Keratinocyte (primary cell): ENCODE data around the gene SCLY. TPM values are rescaled to one million over a fixed set of nuclear protein-coding genes. Genes with fewer than 3 reads are reported as not detected.

Experiments used
- DNase-seq: peaks from one replicate; pipeline ENCODE4 v3.0.0-alpha.2; 2011; ENCODE audit warnings: low read depth, missing footprints, low spot score
- FAIRE-seq: peaks from 2 replicates; lab custom pipeline; 2011; peaks lifted over from hg19 to GRCh38; lab: Jason Lieb, UNC
- H2AFZ ChIP-seq: 2 replicates; pipeline ENCODE4 v1.6.0; 2012; ENCODE audit warnings: low read length, control low read depth, inconsistent platforms; ENCODE audit not compliant: control insufficient read depth
- H3K27ac ChIP-seq: 2 replicates; pipeline ENCODE4 v1.5.1; 2011; ENCODE audit warnings: low read length; ENCODE audit not compliant: control insufficient read depth, insufficient read depth
- H3K27me3 ChIP-seq: 3 replicates; pipeline ENCODE4 v1.6.0; 2011; ENCODE audit warnings: low read length; ENCODE audit not compliant: control insufficient read depth, insufficient read depth; ENCODE audit errors: extremely low read depth
- H3K36me3 ChIP-seq, 2 experiments: 2 replicates in 1 of 2; 3 replicates in 1 of 2; pipeline ENCODE4 v1.5.1; 2011; ENCODE audit warnings: low read length in 2 of 2, mild to moderate bottlenecking in 1 of 2; ENCODE audit not compliant: control insufficient read depth in 2 of 2, insufficient read depth in 2 of 2; ENCODE audit errors: extremely low read depth in 1 of 2
- H3K4me1 ChIP-seq: 3 replicates; pipeline ENCODE4 v1.5.1; 2011; ENCODE audit warnings: low read length; ENCODE audit not compliant: control insufficient read depth, insufficient read depth; ENCODE audit errors: extremely low read depth
- H3K4me2 ChIP-seq: 3 replicates; pipeline ENCODE4 v1.6.0; 2011; ENCODE audit warnings: low read depth, low read length; ENCODE audit not compliant: control insufficient read depth, insufficient read depth; ENCODE audit errors: extremely low read depth
- H3K4me3 ChIP-seq, 3 experiments: fragments of 200-600 bp in 1 of 3; sonication (generic) in 1 of 3; 2 replicates in 2 of 3; 3 replicates in 1 of 3; pipeline ENCODE4 v1.5.1; 2011 to 2016; ENCODE audit warnings: low read length in 3 of 3, mild to moderate bottlenecking in 3 of 3, control low read depth in 2 of 3, inconsistent platforms in 1 of 3, low read depth in 1 of 3, mixed read lengths in 1 of 3, mixed run types in 1 of 3, moderate library complexity in 1 of 3; ENCODE audit not compliant: control insufficient read depth in 2 of 3, insufficient read depth in 2 of 3; ENCODE audit errors: extremely low read depth in 1 of 3
- H3K79me2 ChIP-seq: 2 replicates; pipeline ENCODE4 v1.6.0; 2012; ENCODE audit warnings: low read length; ENCODE audit not compliant: control insufficient read depth, insufficient read depth
- H3K9ac ChIP-seq: 3 replicates; pipeline ENCODE4 v1.6.0; 2011; ENCODE audit warnings: low read length; ENCODE audit not compliant: control insufficient read depth, insufficient read depth; ENCODE audit errors: extremely low read depth
- H3K9me1 ChIP-seq: 3 replicates; pipeline ENCODE4 v1.6.0; 2011; ENCODE audit warnings: low read length; ENCODE audit not compliant: control insufficient read depth, insufficient read depth; ENCODE audit errors: extremely low read depth
- H3K9me3 ChIP-seq: 2 replicates; pipeline ENCODE4 v1.5.1; 2012; ENCODE audit warnings: low read depth, low read length; ENCODE audit not compliant: control insufficient read depth
- H4K20me1 ChIP-seq: 3 replicates; pipeline ENCODE4 v1.6.0; 2011; ENCODE audit warnings: low read length; ENCODE audit not compliant: control insufficient read depth, insufficient read depth; ENCODE audit errors: extremely low read depth
- EZH2 ChIP-seq: IDR thresholded peaks from one replicate; pipeline ENCODE4 v1.6.1; 2012; ENCODE audit warnings: inconsistent platforms, mild to moderate bottlenecking, low read length, moderate library complexity
- dilution Hi-C: fragments of 300-500 bp; cut with MboI; formaldehyde crosslinking; loops from one replicate; pipeline ENCODE4 v1.7.0; 2020; ENCODE audit warnings: low sequenced_read_pairs; ENCODE audit not compliant: extremely low pct_ligation_motif_present
- polyA plus RNA-seq, 5 experiments: library from polyadenylated mRNA; depleted of rRNA in 3 of 5; stranded (reverse) in 3 of 5; stranded (forward) in 1 of 5; unstranded in 1 of 5; fragments of >200 nt; gene quantifications; 1 replicate in 1 of 5; 2 replicates in 3 of 5; 3 replicates in 1 of 5; pipeline versions ENCODE4 v1.2.1 to v1.2.3, GENCODE V29; 2011 to 2012; ENCODE audit warnings: missing spikeins in 2 of 5, low read depth in 1 of 5, low replicate concordance in 1 of 5
- TF ChIP-seq, protein P1 (sequence below), 3 experiments: IDR thresholded peaks in 1 of 3; conservative IDR thresholded peaks in 1 of 3; optimal IDR thresholded peaks in 1 of 3; 2 replicates in 2 of 3; 3 replicates in 1 of 3; pipeline versions ENCODE3 to v1.5.1; 2011; ENCODE audit warnings: low read length in 3 of 3, mild to moderate bottlenecking in 3 of 3, moderate library complexity in 2 of 3, control low read depth in 1 of 3, inconsistent platforms in 1 of 3; ENCODE audit not compliant: insufficient read depth in 2 of 3; ENCODE audit errors: extremely low read depth in 1 of 3

The SCLY gene
- polyA plus RNA-seq, 1 donor (not counting 4 experiments of a cell fraction or from before 2014, with no cell fraction given) = 11.8 TPM

DNA sequence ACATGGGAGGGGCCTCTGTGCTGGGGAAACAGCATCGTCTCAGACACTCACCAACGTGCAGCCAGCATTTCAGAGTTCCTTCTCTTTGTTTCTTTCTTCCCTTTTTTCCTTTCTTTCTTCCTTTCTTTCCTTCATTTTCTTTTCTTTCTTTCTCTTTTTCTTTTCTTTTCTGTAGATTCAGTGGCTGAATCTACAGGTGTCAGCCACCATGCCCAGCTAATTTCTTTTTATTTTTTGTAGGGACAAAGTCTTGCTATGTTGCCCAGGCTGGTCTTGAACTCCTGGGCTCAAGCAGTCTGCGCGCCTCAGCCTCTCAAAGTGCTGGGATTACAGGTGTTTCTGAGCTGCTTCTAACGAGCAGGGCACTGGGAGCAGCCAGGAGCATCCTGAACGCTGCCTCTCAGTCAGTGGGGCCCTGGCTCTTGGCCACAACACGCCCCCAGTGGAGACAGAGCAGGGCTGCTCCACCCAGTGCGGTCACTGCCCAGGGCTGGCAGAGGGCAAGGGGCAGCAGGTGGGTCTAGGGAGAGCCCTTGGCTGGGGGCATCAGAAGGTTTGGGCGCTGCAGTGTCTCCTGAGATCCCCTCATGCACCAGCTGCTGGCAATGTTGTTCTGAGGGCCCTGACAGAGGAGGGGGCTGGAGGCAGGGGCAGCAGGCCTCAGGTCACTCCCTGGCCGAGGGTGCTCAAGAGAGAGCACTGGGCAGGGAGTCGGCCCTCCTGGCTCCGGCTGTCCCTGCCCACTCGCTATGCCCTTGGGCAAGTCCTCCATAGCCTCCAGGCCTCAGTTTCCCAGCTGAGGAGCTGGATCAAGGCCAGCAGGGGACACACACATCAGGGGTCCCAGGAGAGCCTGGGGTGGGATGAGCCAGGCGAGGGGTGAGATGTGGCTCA, 72.9 kb downstream of the SCLY start:
- no peaks in the 10 kb centered on the region for H3K36me3 ChIP-seq
- no peaks in the 10 kb centered on the region for H3K4me1 ChIP-seq
- H3K9me1 ChIP-seq = no peaks in the 10 kb centered on the region
- H3K9me3 ChIP-seq = no peaks in the 10 kb centered on the region
- no peaks in the 10 kb centered on the region for H4K20me1 ChIP-seq
- FAIRE-seq (no peak), DNase-seq (no peak)
- H3K4me2 ChIP-seq = no peak overlapping the region
- H2AFZ ChIP-seq = no peak overlapping the region
- TF ChIP-seq, protein P1, sequence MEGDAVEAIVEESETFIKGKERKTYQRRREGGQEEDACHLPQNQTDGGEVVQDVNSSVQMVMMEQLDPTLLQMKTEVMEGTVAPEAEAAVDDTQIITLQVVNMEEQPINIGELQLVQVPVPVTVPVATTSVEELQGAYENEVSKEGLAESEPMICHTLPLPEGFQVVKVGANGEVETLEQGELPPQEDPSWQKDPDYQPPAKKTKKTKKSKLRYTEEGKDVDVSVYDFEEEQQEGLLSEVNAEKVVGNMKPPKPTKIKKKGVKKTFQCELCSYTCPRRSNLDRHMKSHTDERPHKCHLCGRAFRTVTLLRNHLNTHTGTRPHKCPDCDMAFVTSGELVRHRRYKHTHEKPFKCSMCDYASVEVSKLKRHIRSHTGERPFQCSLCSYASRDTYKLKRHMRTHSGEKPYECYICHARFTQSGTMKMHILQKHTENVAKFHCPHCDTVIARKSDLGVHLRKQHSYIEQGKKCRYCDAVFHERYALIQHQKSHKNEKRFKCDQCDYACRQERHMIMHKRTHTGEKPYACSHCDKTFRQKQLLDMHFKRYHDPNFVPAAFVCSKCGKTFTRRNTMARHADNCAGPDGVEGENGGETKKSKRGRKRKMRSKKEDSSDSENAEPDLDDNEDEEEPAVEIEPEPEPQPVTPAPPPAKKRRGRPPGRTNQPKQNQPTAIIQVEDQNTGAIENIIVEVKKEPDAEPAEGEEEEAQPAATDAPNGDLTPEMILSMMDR (optimal IDR thresholded peaks at IDR 0.05 in 1 of 3, IDR thresholded peaks at IDR 0.05 in 1 of 3, conservative IDR thresholded peaks at IDR 0.05 in 1 of 3; ENCODE audit: extremely low read depth in 1 of 3, insufficient read depth in 2 of 3, low read length in 3 of 3) = no peak
- TF ChIP-seq EZH2 = no peak
- no peak overlapping the region for H3K9ac ChIP-seq
- H3K4me3 ChIP-seq = no peak overlapping the region
- no peak overlapping the region for H3K27ac ChIP-seq
- peaks cover 5% of the 10 kb centered on the region for H3K27me3 ChIP-seq
- dilution Hi-C loops = no loop called here
- no peaks in the 10 kb centered on the region for H3K79me2 ChIP-seq

DNA sequence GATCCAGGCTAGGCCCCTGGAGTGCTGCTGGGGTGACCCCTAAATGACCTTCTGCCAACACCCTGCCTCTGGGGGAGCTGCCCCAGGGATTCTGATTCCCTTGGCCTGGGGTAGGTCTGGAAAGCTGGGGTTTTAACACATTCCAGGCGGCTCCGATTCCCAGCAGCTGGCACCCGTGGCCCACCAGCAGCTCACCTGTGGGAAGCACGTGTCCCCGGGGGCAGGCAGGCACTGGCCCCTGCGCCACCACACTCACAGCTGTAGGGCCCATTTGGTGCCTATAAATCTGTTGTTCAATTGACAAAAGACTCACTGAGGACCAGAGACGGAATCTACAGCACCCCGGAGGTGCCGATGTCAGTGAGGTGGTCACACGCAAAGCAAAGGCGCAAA, 73.6 kb downstream of the SCLY start:
- FAIRE-seq (no peak), DNase-seq (no peak)
- no peaks in the 10 kb centered on the region for H3K36me3 ChIP-seq
- no peaks in the 10 kb centered on the region for H3K9me1 ChIP-seq
- no peaks in the 10 kb centered on the region for H4K20me1 ChIP-seq
- H3K4me1 ChIP-seq = no peaks in the 10 kb centered on the region
- dilution Hi-C loops = no loop called here
- H3K27ac ChIP-seq = no peak overlapping the region
- H3K27me3 ChIP-seq = peaks cover 2% of the 10 kb centered on the region
- H3K9me3 ChIP-seq = no peaks in the 10 kb centered on the region
- no peak overlapping the region for H3K9ac ChIP-seq
- no peak overlapping the region for H3K4me3 ChIP-seq
- TF ChIP-seq, protein P1 (optimal IDR thresholded peaks at IDR 0.05 in 1 of 3, IDR thresholded peaks at IDR 0.05 in 1 of 3, conservative IDR thresholded peaks at IDR 0.05 in 1 of 3; ENCODE audit: extremely low read depth in 1 of 3, insufficient read depth in 2 of 3, low read length in 3 of 3) = no peak
- no peak for TF ChIP-seq EZH2
- H3K4me2 ChIP-seq = no peak overlapping the region
- no peaks in the 10 kb centered on the region for H3K79me2 ChIP-seq
- no peak overlapping the region for H2AFZ ChIP-seq
